NCI-H2081 (cell line): Measurements from ENCODE around the gene FOXC2.
"Not testable (repeated sequence)": the region's sequence is repeated elsewhere in the genome, so short reads cannot be mapped to it uniquely, and the experiment has no call there.

ENCODE experiments used
- DNase-seq, 2 experiments: peaks; one replicate each; lab custom pipeline; 2025; lab: John Stamatoyannopoulos, UW

The FOXC2 gene

GRCh38 chr16:86573646-86574508 is 7.2 kb downstream of the FOXC2 start:
- DNase-seq: no peak

- DNase-seq: no peak
These were observed 8.0 kb downstream of the FOXC2 start for GRCh38 chr16:86574646-86575045.

GRCh38 chr16:86575095-86575685 is 8.6 kb downstream of the FOXC2 start:
- no peak for DNase-seq

GRCh38 chr16:86575754-86576557 is 9.3 kb downstream of the FOXC2 start:
- DNase-seq: peak; percentile 5 to 17

GRCh38 chr16:86576591-86577313 is 10.1 kb downstream of the FOXC2 start:
- DNase-seq: no peak

GRCh38 chr16:86577314-86577971 is 10.8 kb downstream of the FOXC2 start:
- DNase-seq: no peak

GRCh38 chr16:86578061-86578599 is 11.5 kb downstream of the FOXC2 start, which contains the start of gene FOXL1:
Gene FOXL1 (plus strand): TSS chr16:86578549. CDS start chr16:86578724, 175 bp downstream.
- no peak for DNase-seq

GRCh38 chr16:86578611-86579267 is 12.1 kb downstream of the FOXC2 start:
- no peak for DNase-seq

DNA sequence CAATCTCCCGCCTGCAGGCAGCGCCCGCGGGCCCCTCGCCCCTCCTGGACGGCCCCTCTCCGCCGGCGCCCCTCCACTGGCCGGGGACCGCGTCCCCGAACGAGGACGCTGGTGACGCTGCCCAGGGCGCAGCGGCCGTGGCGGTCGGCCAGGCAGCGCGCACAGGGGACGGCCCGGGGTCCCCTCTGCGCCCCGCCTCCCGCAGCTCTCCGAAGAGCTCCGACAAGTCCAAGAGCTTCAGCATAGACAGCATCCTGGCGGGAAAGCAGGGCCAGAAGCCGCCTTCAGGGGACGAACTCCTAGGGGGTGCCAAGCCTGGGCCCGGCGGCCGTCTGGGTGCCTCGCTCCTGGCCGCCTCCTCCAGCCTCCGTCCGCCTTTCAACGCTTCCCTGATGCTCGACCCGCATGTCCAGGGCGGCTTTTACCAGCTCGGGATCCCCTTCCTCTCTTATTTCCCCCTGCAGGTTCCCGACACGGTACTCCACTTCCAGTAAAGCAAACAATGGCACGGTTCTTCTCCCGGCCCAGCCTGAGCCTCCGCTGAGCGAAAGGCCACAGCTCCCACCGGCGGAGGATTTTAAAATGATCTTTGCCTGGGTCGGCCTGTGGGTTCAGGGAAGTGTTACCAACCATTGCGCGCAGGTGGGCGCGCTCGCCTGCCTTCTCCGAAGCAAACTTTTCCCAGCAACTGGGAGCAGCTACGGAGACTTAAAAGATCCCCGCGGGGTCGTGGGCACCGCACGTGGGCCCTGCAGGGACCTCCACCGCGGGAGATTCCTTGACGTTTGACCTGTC is 12.8 kb downstream of the FOXC2 start:
- no peak for DNase-seq

GRCh38 chr16:86580063-86580790 is 13.6 kb downstream of the FOXC2 start:
- no peak for DNase-seq

DNA sequence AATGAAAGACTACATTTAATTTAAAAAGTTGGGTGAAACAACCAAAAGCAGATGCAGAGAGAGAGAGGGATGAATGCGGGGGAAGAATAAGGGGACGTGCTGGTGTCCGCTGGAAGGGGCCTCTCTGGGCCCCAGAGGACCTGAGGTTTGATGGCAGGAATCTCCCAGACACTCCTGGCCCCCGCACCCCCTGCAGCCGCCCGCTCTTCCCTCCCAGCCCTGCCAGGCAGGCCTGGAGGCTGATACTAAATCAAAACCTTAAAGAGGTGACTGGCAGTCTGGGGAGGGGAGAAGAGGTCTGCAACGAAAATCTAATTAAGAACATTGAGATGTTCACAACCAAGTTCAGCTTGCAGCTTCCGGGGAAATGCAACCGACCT is 14.2 kb downstream of the FOXC2 start:
- DNase-seq: no peak

DNA sequence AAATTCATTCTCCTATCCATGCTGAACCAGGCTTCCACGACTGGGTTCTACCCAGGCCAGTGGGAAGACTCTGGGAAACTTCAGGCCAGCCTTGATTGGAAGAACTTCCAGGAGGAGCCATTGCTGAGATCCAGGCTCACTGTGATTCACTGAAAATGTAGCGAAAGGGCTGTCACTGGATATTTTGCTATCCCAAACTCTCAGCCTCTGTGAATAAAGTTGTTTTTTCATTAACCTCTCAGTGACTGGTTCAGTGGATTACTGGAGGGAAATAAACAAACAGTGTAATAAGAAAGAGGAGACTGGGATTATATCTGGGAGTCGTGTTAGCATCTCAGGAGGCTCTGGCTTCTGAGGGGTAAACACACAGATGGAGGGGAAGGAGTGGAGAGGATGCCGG is 14.8 kb downstream of the FOXC2 start:
- no peak for DNase-seq

DNA sequence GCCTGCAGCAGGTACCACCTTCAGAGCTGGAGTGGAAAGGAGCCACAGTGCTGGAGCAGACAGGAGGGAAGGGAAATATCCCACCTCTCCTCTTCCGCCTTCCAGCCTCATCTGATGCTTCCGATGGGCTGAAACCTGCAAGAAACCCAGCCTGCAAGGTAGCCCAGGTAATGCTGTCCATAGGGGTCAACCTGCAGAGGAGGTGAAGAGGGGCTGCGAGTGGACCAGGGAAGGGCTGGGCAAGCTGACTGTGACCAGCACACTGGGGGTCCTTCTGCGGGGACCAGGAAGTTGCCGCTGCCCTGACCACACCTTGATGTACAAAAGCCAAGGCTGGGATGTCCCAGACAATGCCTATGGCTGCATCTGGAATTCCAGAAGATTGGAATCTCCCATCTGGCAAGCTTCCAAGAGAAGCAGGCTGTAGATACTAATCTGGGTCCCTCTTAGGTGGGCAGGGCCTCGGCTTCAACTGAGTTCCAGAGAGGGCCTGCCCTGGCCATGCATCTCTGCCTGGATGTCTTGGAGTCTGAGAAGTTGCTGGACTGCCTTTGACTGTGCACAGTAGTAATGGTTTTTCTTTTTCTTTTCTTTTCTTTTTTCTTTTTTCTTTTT is 17.5 kb downstream of the FOXC2 start:
- DNase-seq: no peak

GRCh38 chr16:86584726-86585721 is 18.4 kb downstream of the FOXC2 start:
- no peak for DNase-seq

- DNase-seq: no peak
These were observed 19.4 kb downstream of the FOXC2 start for GRCh38 chr16:86585821-86586611.

- DNase-seq: no peak
These were observed 20.9 kb downstream of the FOXC2 start for GRCh38 chr16:86587487-86587886.

DNA sequence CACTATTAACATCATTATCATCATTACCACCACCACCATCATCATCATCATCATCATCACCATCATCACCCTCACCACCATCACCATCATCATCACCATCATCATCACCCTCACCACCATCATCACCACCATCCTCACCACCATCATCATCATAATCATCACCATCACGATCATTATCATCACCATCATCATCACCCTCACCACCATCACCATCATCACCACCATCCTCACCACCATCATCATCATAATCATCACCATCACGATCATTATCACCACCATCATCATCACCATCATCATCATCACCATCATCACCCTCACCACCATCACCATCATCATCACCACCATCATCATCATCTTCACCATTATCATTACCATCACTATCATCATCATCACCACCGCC is 21.3 kb downstream of the FOXC2 start:
- DNase-seq: not testable (repeated sequence)
